ENCODE measurements around the gene KIAA1671.

The KIAA1671 gene

DNA sequence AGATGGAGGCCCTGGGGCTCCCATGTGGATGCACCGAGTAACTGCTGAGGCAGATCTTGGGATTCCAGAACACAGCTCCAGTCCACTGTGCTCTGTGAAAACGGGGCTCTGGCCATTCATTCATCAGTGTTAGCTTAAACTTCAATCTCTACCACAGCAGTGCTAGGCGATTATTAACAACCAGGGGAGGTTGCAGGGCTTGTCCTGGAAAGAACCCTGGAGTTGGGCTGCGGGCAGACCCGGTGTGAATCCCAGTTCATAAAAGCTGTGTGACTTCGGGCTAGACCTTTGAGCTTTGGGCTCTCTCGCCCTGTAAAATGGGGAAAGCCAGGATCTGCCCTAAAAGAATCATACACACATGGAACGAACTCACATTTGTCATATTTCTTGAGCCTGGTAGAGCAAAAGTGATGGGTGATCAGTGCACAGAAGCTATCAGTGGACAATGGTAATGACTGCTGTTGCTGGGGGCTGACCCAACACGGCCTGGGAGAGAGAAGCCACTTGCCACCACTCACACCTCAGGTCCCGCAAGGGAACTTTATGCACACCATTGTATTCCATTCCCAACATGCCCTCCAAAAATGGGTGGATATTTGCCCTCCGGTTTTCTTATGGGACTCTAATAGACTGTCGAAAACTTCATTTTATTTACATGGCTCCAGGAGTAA lies 231.6 kb downstream of the KIAA1671 start:
- peaks cover 27 to 60% of the 10 kb centered on the region in 2 donors for H3K36me3 ChIP-seq (ENCODE audit: control insufficient read depth in 1 of 2, insufficient read depth in 2 of 2, low read length in 2 of 2)

DNA sequence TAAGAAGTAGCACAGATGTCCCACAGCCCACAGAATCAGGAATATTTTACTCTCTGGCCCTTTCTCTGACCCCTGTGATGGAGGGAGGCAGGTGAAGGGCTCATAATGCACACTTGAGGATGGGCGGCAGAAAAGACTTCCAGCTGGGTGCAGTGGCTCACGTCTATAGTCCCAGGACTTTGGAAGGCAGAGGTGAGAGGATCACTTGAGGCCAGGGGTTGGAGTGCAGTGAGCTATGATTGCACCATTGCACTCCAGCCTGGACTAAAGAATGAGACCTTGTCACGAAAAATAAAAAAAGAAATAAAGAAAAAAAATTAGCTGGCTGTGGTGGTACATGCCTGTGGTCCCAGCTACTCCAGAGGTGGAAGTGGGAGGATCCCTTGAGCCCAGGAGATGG lies 233.6 kb downstream of the KIAA1671 start:
- H3K4me3 ChIP-seq (ENCODE audit: low read depth in 1 of 2, low read length in 2 of 2) = no peak overlapping the region
- no peaks in the 10 kb centered on the region for H3K9me3 ChIP-seq (ENCODE audit: control insufficient read depth in 1 of 2, low read length in 2 of 2)
- H3K27me3 ChIP-seq (ENCODE audit: control insufficient read depth in 1 of 2, insufficient read depth in 2 of 2, low read length in 2 of 2) = no peaks in the 10 kb centered on the region
- H3K4me1 ChIP-seq (ENCODE audit: control insufficient read depth in 1 of 2, insufficient read depth in 2 of 2, low read length in 2 of 2) = no peaks in the 10 kb centered on the region
- no peak overlapping the region for H3K9ac ChIP-seq (ENCODE audit: low read depth in 1 of 2, low read length in 2 of 2)
- H3K27ac ChIP-seq (ENCODE audit: low read depth, low read length) = no peak overlapping the region
- H3K36me3 ChIP-seq (ENCODE audit: control insufficient read depth in 1 of 2, insufficient read depth in 2 of 2, low read length in 2 of 2) = peaks cover 25 to 61% of the 10 kb centered on the region in 2 donors

More for the DNA sequence above, 231.6 kb downstream of the KIAA1671 start:
- no peaks in the 10 kb centered on the region for H3K27me3 ChIP-seq (ENCODE audit: control insufficient read depth in 1 of 2, insufficient read depth in 2 of 2, low read length in 2 of 2)
- no peaks in the 10 kb centered on the region for H3K9me3 ChIP-seq (ENCODE audit: control insufficient read depth in 1 of 2, low read length in 2 of 2)
- no peaks in the 10 kb centered on the region for H3K4me1 ChIP-seq (ENCODE audit: control insufficient read depth in 1 of 2, insufficient read depth in 2 of 2, low read length in 2 of 2)
- no peak overlapping the region for H3K4me3 ChIP-seq (ENCODE audit: low read depth in 1 of 2, low read length in 2 of 2)
- no peak overlapping the region for H3K9ac ChIP-seq (ENCODE audit: low read depth in 1 of 2, low read length in 2 of 2)
- H3K27ac ChIP-seq (ENCODE audit: low read depth, low read length) = no peak overlapping the region

DNA sequence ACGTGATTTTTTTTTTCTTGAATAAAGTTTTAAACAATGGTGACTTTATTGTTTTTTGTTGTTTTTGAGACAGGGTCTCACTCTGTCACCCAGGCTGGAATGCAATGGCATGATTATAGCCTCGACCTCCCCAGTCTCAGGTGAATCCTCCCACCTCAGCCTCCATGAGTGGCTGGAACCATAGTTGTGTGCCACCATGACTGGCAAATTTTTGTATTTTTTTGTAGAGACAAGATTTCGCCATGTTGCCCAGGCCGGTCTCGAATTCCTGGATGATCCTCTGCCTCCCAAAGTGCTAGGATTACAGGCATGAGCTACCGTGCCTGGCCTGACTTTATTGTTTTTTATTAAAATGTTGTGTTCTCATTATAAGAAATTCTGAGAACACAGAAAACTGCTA lies 235.0 kb downstream of the KIAA1671 start:
- no peaks in the 10 kb centered on the region for H3K4me1 ChIP-seq (ENCODE audit: control insufficient read depth in 1 of 2, insufficient read depth in 2 of 2, low read length in 2 of 2)
- H3K9ac ChIP-seq (ENCODE audit: low read depth in 1 of 2, low read length in 2 of 2) = no peak overlapping the region
- H3K36me3 ChIP-seq (ENCODE audit: control insufficient read depth in 1 of 2, insufficient read depth in 2 of 2, low read length in 2 of 2) = peaks cover 23 to 64% of the 10 kb centered on the region in 2 donors
- no peaks in the 10 kb centered on the region for H3K27me3 ChIP-seq (ENCODE audit: control insufficient read depth in 1 of 2, insufficient read depth in 2 of 2, low read length in 2 of 2)
- no peak overlapping the region for H3K4me3 ChIP-seq (ENCODE audit: low read depth in 1 of 2, low read length in 2 of 2)
- no peaks in the 10 kb centered on the region for H3K9me3 ChIP-seq (ENCODE audit: control insufficient read depth in 1 of 2, low read length in 2 of 2)
- no peak overlapping the region for H3K27ac ChIP-seq (ENCODE audit: low read depth, low read length)

DNA sequence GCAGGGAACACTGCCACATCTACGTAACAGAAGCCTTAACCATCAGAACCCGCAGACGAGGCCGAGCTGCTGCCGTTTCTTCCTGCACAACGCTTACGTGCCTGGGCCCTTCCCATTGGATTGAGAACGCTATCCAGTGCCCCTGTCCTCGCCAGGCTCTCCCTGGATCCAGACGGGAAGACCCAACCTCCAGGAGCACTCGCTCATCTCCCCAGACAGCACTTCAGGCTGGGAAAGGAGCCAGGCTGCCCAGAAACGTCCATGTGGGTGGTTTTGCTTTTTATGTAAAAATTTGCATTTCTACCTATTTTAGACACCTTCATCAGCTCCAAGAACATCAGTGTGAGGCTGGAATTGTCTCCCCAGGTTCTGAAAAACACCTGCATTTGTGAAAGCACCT lies 239.9 kb downstream of the KIAA1671 start:
- Histone ChIP-seq H3K36me3 (ENCODE audit: control insufficient read depth in 1 of 2, insufficient read depth in 2 of 2, low read length in 2 of 2) (peaks cover 5 to 50% of the 10 kb centered on the region in 2 donors), H3K4me1 (ENCODE audit: control insufficient read depth in 1 of 2, insufficient read depth in 2 of 2, low read length in 2 of 2) (peaks cover 0 to 10% of the 10 kb centered on the region in 2 donors), H3K27ac (ENCODE audit: low read depth, low read length) (no peak overlapping the region), H3K4me3 (ENCODE audit: low read depth in 1 of 2, low read length in 2 of 2) (no peak overlapping the region), H3K9ac (ENCODE audit: low read depth in 1 of 2, low read length in 2 of 2) (no peak overlapping the region), H3K9me3 (ENCODE audit: control insufficient read depth in 1 of 2, low read length in 2 of 2) (no peaks in the 10 kb centered on the region), H3K27me3 (ENCODE audit: control insufficient read depth in 1 of 2, insufficient read depth in 2 of 2, low read length in 2 of 2) (no peaks in the 10 kb centered on the region)

DNA sequence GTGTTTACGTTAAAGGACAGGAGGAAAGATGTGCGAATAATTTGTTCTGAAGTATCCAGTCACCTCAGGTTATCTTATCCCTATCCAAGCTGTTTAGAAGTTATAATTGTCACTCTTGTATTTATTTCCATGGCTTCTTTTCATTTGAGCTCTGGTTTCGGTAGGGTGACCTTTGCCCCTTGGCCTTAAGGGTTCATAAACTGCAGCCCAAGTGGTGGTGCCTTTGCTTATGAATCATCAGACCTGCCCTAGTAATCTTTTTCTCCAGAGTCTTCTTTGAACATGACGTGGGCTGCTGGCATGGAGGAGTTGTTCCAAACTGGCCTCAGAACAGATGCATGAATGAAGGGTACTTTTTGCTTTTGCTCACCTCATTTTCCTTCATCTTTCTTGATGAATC lies 240.6 kb downstream of the KIAA1671 start:
- no peak overlapping the region for H3K4me3 ChIP-seq (ENCODE audit: low read depth in 1 of 2, low read length in 2 of 2)
- H3K9ac ChIP-seq (ENCODE audit: low read depth in 1 of 2, low read length in 2 of 2) = no peak overlapping the region
- no peaks in the 10 kb centered on the region for H3K27me3 ChIP-seq (ENCODE audit: control insufficient read depth in 1 of 2, insufficient read depth in 2 of 2, low read length in 2 of 2)
- no peak overlapping the region for H3K27ac ChIP-seq (ENCODE audit: low read depth, low read length)
- H3K4me1 ChIP-seq (ENCODE audit: control insufficient read depth in 1 of 2, insufficient read depth in 2 of 2, low read length in 2 of 2) = peaks cover 0 to 10% of the 10 kb centered on the region in 2 donors
- H3K9me3 ChIP-seq (ENCODE audit: control insufficient read depth in 1 of 2, low read length in 2 of 2) = no peaks in the 10 kb centered on the region
- peaks cover 8 to 55% of the 10 kb centered on the region in 2 donors for H3K36me3 ChIP-seq (ENCODE audit: control insufficient read depth in 1 of 2, insufficient read depth in 2 of 2, low read length in 2 of 2)

DNA sequence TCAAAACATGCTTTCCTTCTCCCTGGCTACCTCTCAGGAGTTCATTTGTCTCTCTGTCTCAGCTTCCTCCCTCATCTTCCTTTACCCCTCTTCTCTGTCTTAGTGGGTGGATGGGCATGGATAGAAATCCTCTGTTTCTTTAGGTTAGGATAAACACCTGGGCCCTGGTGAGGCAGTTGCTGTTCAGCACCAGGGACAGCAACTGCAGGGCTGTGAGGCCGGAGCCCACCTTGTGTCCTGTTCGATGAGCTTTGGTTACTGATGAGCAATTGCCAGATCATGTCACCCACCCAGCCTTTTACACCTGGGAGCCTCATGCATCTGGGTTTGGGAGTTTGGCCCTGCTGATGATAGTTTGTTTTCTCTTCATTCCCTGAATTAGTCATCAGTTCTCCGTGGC lies 241.0 kb downstream of the KIAA1671 start:
- H3K4me3 ChIP-seq (ENCODE audit: low read depth in 1 of 2, low read length in 2 of 2) = no peak overlapping the region
- no peaks in the 10 kb centered on the region for H3K27me3 ChIP-seq (ENCODE audit: control insufficient read depth in 1 of 2, insufficient read depth in 2 of 2, low read length in 2 of 2)
- H3K9me3 ChIP-seq (ENCODE audit: control insufficient read depth in 1 of 2, low read length in 2 of 2) = no peaks in the 10 kb centered on the region
- no peak overlapping the region for H3K9ac ChIP-seq (ENCODE audit: low read depth in 1 of 2, low read length in 2 of 2)
- no peak overlapping the region for H3K27ac ChIP-seq (ENCODE audit: low read depth, low read length)
- peaks cover 8 to 55% of the 10 kb centered on the region in 2 donors for H3K36me3 ChIP-seq (ENCODE audit: control insufficient read depth in 1 of 2, insufficient read depth in 2 of 2, low read length in 2 of 2)
- H3K4me1 ChIP-seq (ENCODE audit: control insufficient read depth in 1 of 2, insufficient read depth in 2 of 2, low read length in 2 of 2) = peaks cover 0 to 10% of the 10 kb centered on the region in 2 donors

DNA sequence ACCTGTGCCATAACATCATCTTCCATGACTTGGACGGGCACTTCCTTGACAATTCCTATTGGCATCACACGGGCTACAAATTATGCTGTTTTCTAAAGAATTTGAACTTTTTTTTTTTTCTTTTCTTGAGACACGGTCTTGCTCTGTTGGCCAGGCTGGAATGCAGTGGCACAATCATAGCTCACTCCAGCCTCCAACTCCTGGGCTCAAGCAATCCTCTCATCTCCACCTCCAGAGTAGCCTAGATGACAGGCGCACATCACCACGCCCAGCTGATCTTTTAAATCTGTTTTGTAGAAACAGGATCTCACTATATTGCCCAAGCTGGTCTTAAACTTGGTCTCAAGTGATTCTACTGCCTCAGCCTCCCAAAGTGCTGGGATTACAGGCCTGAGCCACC lies 243.8 kb downstream of the KIAA1671 start:
- Histone ChIP-seq H3K9ac (ENCODE audit: low read depth in 1 of 2, low read length in 2 of 2) (no peak overlapping the region), H3K4me3 (ENCODE audit: low read depth in 1 of 2, low read length in 2 of 2) (no peak overlapping the region), H3K27me3 (ENCODE audit: control insufficient read depth in 1 of 2, insufficient read depth in 2 of 2, low read length in 2 of 2) (no peaks in the 10 kb centered on the region), H3K9me3 (ENCODE audit: control insufficient read depth in 1 of 2, low read length in 2 of 2) (no peaks in the 10 kb centered on the region), H3K36me3 (ENCODE audit: control insufficient read depth in 1 of 2, insufficient read depth in 2 of 2, low read length in 2 of 2) (peaks cover 5 to 46% of the 10 kb centered on the region in 2 donors), H3K4me1 (ENCODE audit: control insufficient read depth in 1 of 2, insufficient read depth in 2 of 2, low read length in 2 of 2) (peaks cover 0 to 10% of the 10 kb centered on the region in 2 donors), H3K27ac (ENCODE audit: low read depth, low read length) (no peak overlapping the region)

DNA sequence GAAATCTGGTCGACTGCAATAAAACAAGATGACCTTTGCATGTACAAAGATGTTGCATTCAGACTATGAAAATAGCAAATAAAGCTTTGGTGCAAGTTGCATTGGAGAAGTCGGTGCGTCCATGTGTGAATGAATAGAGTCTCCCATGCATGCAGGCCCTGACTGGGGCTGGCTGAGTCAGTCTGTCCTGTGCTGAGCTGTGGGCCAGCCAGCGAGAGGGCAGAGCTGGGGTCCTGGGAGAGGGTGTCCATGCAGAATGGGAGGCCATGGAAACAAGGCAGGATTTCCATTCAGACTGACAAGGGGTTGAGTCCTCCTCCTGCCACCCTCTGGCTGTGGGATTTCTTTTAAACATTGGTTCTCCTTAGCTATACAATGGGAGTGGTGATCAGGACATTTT lies 244.8 kb downstream of the KIAA1671 start:
- Histone ChIP-seq H3K36me3 (ENCODE audit: control insufficient read depth in 1 of 2, insufficient read depth in 2 of 2, low read length in 2 of 2) (peaks cover 5 to 39% of the 10 kb centered on the region in 2 donors), H3K4me3 (ENCODE audit: low read depth in 1 of 2, low read length in 2 of 2) (no peak overlapping the region), H3K4me1 (ENCODE audit: control insufficient read depth in 1 of 2, insufficient read depth in 2 of 2, low read length in 2 of 2) (peaks cover 0 to 10% of the 10 kb centered on the region in 2 donors), H3K9me3 (ENCODE audit: control insufficient read depth in 1 of 2, low read length in 2 of 2) (no peaks in the 10 kb centered on the region), H3K9ac (ENCODE audit: low read depth in 1 of 2, low read length in 2 of 2) (no peak overlapping the region), H3K27me3 (ENCODE audit: control insufficient read depth in 1 of 2, insufficient read depth in 2 of 2, low read length in 2 of 2) (no peaks in the 10 kb centered on the region), H3K27ac (ENCODE audit: low read depth, low read length) (no peak overlapping the region)

DNA sequence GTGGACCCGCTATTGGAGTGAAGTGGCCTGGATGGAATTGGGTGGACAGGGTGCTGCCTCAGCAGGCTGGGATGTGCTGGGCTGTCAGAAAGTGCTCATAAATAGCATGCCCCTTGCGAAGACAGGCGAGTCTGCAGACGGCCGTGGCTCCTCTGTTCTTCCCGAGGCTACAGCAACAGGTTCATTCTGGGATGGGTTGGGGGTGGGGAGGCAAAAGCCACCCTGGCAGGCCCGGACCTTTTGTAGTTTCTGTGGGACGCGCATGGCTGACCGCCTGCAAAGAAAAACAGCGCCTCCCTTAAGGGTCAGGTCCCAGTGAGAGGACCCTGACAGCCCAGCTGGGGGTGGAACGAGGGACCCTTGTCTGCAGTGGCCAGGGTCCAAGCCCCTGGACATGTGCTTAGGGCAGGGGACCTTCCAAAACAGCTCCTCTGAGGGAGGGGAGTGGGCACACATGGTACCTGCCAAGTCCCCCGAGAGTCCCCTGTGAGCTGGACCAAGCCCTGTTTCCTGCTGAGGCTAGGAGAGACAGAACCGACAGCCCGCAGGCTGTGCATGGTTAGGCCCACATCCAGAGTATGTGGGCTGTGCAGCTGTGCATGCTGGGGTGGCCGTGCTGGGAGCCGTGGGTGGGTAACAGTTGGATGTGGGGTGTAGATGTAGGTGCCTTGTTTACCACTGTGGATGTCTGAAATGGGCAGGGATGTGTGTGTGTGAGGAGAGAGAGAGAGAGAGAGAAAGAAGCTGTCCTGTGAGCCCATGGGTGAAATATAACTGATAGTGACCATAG lies 247.4 kb downstream of the KIAA1671 start, which contains the start of gene CRYBB3:
Gene CRYBB3 (plus strand): TSS at position 128 of the 790 bp plus-strand sequence. CDS start 1,539 bp downstream, outside the sequence.
- Histone ChIP-seq H3K9ac (ENCODE audit: low read depth in 1 of 2, low read length in 2 of 2) (no peak within 1 kb of the TSS), H3K27ac (ENCODE audit: low read depth, low read length) (no peak within 1 kb of the TSS), H3K27me3 (ENCODE audit: control insufficient read depth in 1 of 2, insufficient read depth in 2 of 2, low read length in 2 of 2) (no peaks in the 10 kb centered on the region), H3K4me1 (ENCODE audit: control insufficient read depth in 1 of 2, insufficient read depth in 2 of 2, low read length in 2 of 2) (no peaks in the 10 kb centered on the region), H3K36me3 (ENCODE audit: control insufficient read depth in 1 of 2, insufficient read depth in 2 of 2, low read length in 2 of 2) (peaks cover 5 to 23% of the 10 kb centered on the region in 2 donors), H3K4me3 (ENCODE audit: low read depth in 1 of 2, low read length in 2 of 2) (no peak within 1 kb of the TSS), H3K9me3 (ENCODE audit: control insufficient read depth in 1 of 2, low read length in 2 of 2) (no peaks in the 10 kb centered on the region)

DNA sequence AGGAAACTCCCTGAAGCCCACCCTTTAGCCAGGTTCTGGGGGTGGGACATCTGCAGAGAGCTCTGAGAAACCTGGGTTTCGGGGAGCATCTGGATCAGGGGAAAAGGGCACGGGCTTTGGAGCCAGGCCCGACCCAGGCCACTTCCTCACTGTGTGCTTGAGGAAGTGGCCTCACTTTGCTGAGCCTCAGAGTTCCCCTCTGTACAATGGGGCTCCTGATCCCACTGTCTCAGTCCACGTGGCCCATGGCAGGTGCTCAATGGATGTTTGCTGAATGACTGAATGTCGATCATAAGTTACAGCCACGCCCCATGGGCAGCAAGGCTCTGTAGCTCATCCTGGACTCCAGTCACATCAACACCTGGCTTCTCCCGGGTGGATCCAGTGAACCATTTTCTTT lies 248.5 kb downstream of the KIAA1671 start:
- Histone ChIP-seq H3K36me3 (ENCODE audit: control insufficient read depth in 1 of 2, insufficient read depth in 2 of 2, low read length in 2 of 2) (peaks cover 5 to 17% of the 10 kb centered on the region in 2 donors), H3K4me3 (ENCODE audit: low read depth in 1 of 2, low read length in 2 of 2) (no peak overlapping the region)

More for the DNA sequence above, 248.5 kb downstream of the KIAA1671 start:
- no peak overlapping the region for H3K9ac ChIP-seq (ENCODE audit: low read depth in 1 of 2, low read length in 2 of 2)
- H3K4me1 ChIP-seq (ENCODE audit: control insufficient read depth in 1 of 2, insufficient read depth in 2 of 2, low read length in 2 of 2) = no peaks in the 10 kb centered on the region
- no peak overlapping the region for H3K27ac ChIP-seq (ENCODE audit: low read depth, low read length)
- H3K9me3 ChIP-seq (ENCODE audit: control insufficient read depth in 1 of 2, low read length in 2 of 2) = no peaks in the 10 kb centered on the region
- H3K27me3 ChIP-seq (ENCODE audit: control insufficient read depth in 1 of 2, insufficient read depth in 2 of 2, low read length in 2 of 2) = no peaks in the 10 kb centered on the region
